ENCODE data around the gene EPPIN. TPM values are rescaled to one million over a fixed set of nuclear protein-coding genes. Genes with fewer than 3 reads are reported as not detected.

EPPIN gene
- total and polyA plus RNA-seq, 12 donors, result not detected

- Histone ChIP-seq H3K27me3 (peaks cover 0 to 50% (median 24%) of the 10 kb centered on the region in 7 donors), H3K4me3 (no peak overlapping the region), H3K9me3 (no peaks in the 10 kb centered on the region), H3K27ac (no peak overlapping the region), H3K4me1 (no peaks in the 10 kb centered on the region), H3K36me3 (no peaks in the 10 kb centered on the region)
- ATAC-seq (no peak), DNase-seq (no peak)
- TF ChIP-seq CTCF (IDR thresholded peaks at IDR 0.05), result no peak
- intact Hi-C loops (cut with DNase I), result no loop called here
- 73 to 79% methylated on average over 3 of the region's 3 CpGs for WGBS, 2 donors
These were observed 51.0 kb downstream of the EPPIN start for GRCh38 chr20:45496166-45496565.

GRCh38 chr20:45495501-45495941 lies 51.7 kb downstream of the EPPIN start:
- intact Hi-C loops (cut with DNase I), result no loop called here
- WGBS, 2 donors, result 78 to 86% methylated on average over 1 of the region's 1 CpG

More at GRCh38 chr20:45495501-45495941, 51.7 kb downstream of the EPPIN start:
- no peaks in the 10 kb centered on the region for H3K9me3 ChIP-seq
- H3K4me1 ChIP-seq, result no peaks in the 10 kb centered on the region
- H3K36me3 ChIP-seq, result no peaks in the 10 kb centered on the region
- no peak overlapping the region for H3K27ac ChIP-seq
- DNase-seq (no peak), ATAC-seq (no peak)
- no peak for TF ChIP-seq CTCF (IDR thresholded peaks at IDR 0.05)
- no peak overlapping the region for H3K4me3 ChIP-seq
- peaks cover 0 to 50% (median 18%) of the 10 kb centered on the region in 7 donors for H3K27me3 ChIP-seq

Other genes with a start within 250 kb of the EPPIN start
- not detected for gene RBPJL, start 240.6 kb downstream of the EPPIN start, total RNA-seq
- gene RBPJL, start 240.6 kb downstream of the EPPIN start, polyA plus RNA-seq, result under 1 TPM in 1 of 2 donors, not detected in 1; 0.06 TPM
- gene MATN4, start 239.1 kb downstream of the EPPIN start, total RNA-seq, result under 1 TPM in 2 of 10 donors, not detected in 8; 0.24 to 0.28 TPM
- under 1 TPM in 1 of 2 donors, not detected in 1; 0.06 TPM for gene MATN4, start 239.1 kb downstream of the EPPIN start, polyA plus RNA-seq
- 100 to 1,000 TPM in 5 of 10 donors, 10 to 100 TPM in 5; 66.9 to 161 (median 102) TPM for gene SDC4, start 199.0 kb downstream of the EPPIN start, total RNA-seq
- gene SDC4, start 199.0 kb downstream of the EPPIN start, polyA plus RNA-seq, result 10 to 100 TPM; 48.4 to 64.5 TPM
- gene SYS1, start 184.2 kb downstream of the EPPIN start, total RNA-seq, result 10 to 100 TPM; 13.9 to 27.9 (median 18.2) TPM
- 10 to 100 TPM; 11.7 to 34.5 TPM for gene SYS1, start 184.2 kb downstream of the EPPIN start, polyA plus RNA-seq
- gene TP53TG5, start 169.1 kb downstream of the EPPIN start, total RNA-seq, result 1 to 10 TPM in 8 of 10 donors, under 1 TPM in 2; 0.59 to 2.4 (median 1.3) TPM
- 1 to 10 TPM in 1 of 2 donors, under 1 TPM in 1; 0.43 to 1.1 TPM for gene TP53TG5, start 169.1 kb downstream of the EPPIN start, polyA plus RNA-seq
- 100 to 1,000 TPM; 284 to 676 (median 334) TPM for gene DBNDD2, start 139.1 kb downstream of the EPPIN start, total RNA-seq
- 100 to 1,000 TPM; 353 to 381 TPM for gene DBNDD2, start 139.1 kb downstream of the EPPIN start, polyA plus RNA-seq
- 100 to 1,000 TPM; 130 to 221 (median 144) TPM for gene PIGT, start 131.3 kb downstream of the EPPIN start, total RNA-seq
- gene PIGT, start 131.3 kb downstream of the EPPIN start, polyA plus RNA-seq, result 100 to 1,000 TPM in 1 of 2 donors, 10 to 100 TPM in 1; 72.9 to 155 TPM
- 1 to 10 TPM in 1 of 10 donors, under 1 TPM in 3, not detected in 6; 0.44 to 1.6 (median 0.53) TPM for gene WFDC2, start 77.6 kb downstream of the EPPIN start, total RNA-seq
- gene WFDC2, start 77.6 kb downstream of the EPPIN start, polyA plus RNA-seq, result under 1 TPM; 0.55 to 0.66 TPM
- not detected for gene SPINT3, start 31.8 kb downstream of the EPPIN start, total RNA-seq
- not detected for gene SPINT3, start 31.8 kb downstream of the EPPIN start, polyA plus RNA-seq
- not detected for gene WFDC6, start 7.9 kb downstream of the EPPIN start, total RNA-seq
- not detected for gene WFDC6, start 7.9 kb downstream of the EPPIN start, polyA plus RNA-seq
- gene WFDC8, start 31.9 kb upstream of the EPPIN start, total RNA-seq, result not detected
- not detected for gene WFDC8, start 31.9 kb upstream of the EPPIN start, polyA plus RNA-seq
- gene WFDC10A, start 82.3 kb upstream of the EPPIN start, total RNA-seq, result not detected
- not detected for gene WFDC10A, start 82.3 kb upstream of the EPPIN start, polyA plus RNA-seq
- gene WFDC9, start 83.9 kb upstream of the EPPIN start, total RNA-seq, result not detected
- gene WFDC9, start 83.9 kb upstream of the EPPIN start, polyA plus RNA-seq, result not detected
- gene WFDC11, start 122.8 kb upstream of the EPPIN start, total RNA-seq, result not detected
- not detected for gene WFDC11, start 122.8 kb upstream of the EPPIN start, polyA plus RNA-seq
- not detected for gene WFDC13, start 154.6 kb upstream of the EPPIN start, total RNA-seq
- not detected for gene WFDC13, start 154.6 kb upstream of the EPPIN start, polyA plus RNA-seq
- gene WFDC10B, start 157.6 kb upstream of the EPPIN start, total RNA-seq, result not detected
- gene WFDC10B, start 157.6 kb upstream of the EPPIN start, polyA plus RNA-seq, result not detected
- not detected for gene SPINT4, start 174.9 kb upstream of the EPPIN start, total RNA-seq
- gene SPINT4, start 174.9 kb upstream of the EPPIN start, polyA plus RNA-seq, result not detected
- gene WFDC3, start 244.5 kb upstream of the EPPIN start, total RNA-seq, result 1 to 10 TPM in 3 of 10 donors, under 1 TPM in 3, not detected in 4; 0.49 to 2.3 (median 0.99) TPM
- under 1 TPM; 0.44 to 0.75 TPM for gene WFDC3, start 244.5 kb upstream of the EPPIN start, polyA plus RNA-seq
- gene DNTTIP1, start 244.6 kb upstream of the EPPIN start, total RNA-seq, result 10 to 100 TPM; 13.8 to 32.2 (median 23.3) TPM
- gene DNTTIP1, start 244.6 kb upstream of the EPPIN start, polyA plus RNA-seq, result 10 to 100 TPM; 18.4 to 33.5 TPM

Measured in heart right ventricle (tissue), 16 donors.